GM23338 (cell line): Measurements from ENCODE around the gene IRF2BP2. TPM values are rescaled to one million over a fixed set of nuclear protein-coding genes. Genes with fewer than 3 reads are reported as not detected.

Source experiments
- ATAC-seq: fragments of 200-7000 bp; cut with Tn5 transposase; 3 replicates; pipeline ENCODE4 v1.9.1; 2020
- DNase-seq: peaks from one replicate; pipeline ENCODE4 v3.0.0-alpha.2; 2015; ENCODE audit warnings: low spot score
- H2AFZ ChIP-seq: fragments of 200-600 bp; sonication (generic); 2 replicates; pipeline ENCODE4 v1.8.0; 2016; ENCODE audit warnings: antibody characterized with exemption, mild to moderate bottlenecking, moderate library complexity
- H3F3A ChIP-seq: fragments of 200-600 bp; sonication (generic); replicated peaks from 2 replicates; pipeline ENCODE4 v1.8.0; 2017; ENCODE audit warnings: antibody characterized with exemption, mixed run types, low read depth
- H3K27ac ChIP-seq: fragments of 200-600 bp; sonication (generic); 2 replicates; pipeline ENCODE4 v1.6.1; 2016; ENCODE audit warnings: low read depth
- H3K27me3 ChIP-seq: fragments of 200-600 bp; sonication (generic); 2 replicates; pipeline ENCODE4 v1.8.0; 2016; ENCODE audit warnings: mild to moderate bottlenecking, mixed run types, moderate library complexity; ENCODE audit not compliant: insufficient read depth
- H3K36me3 ChIP-seq: fragments of 200-600 bp; sonication (generic); 2 replicates; pipeline ENCODE4 v1.8.0; 2016; ENCODE audit warnings: mild to moderate bottlenecking; ENCODE audit not compliant: insufficient read depth
- H3K4me1 ChIP-seq: fragments of 200-600 bp; sonication (generic); 2 replicates; pipeline ENCODE4 v1.8.0; 2016; ENCODE audit warnings: mild to moderate bottlenecking, moderate library complexity; ENCODE audit not compliant: insufficient read depth
- H3K4me2 ChIP-seq: fragments of 200-600 bp; sonication (generic); 2 replicates; pipeline ENCODE4 v1.7.1; 2017; ENCODE audit warnings: mixed run types
- H3K4me3 ChIP-seq: fragments of 200-600 bp; sonication (generic); 2 replicates; pipeline ENCODE4 v1.6.1; 2016; ENCODE audit warnings: mixed run types
- H3K79me2 ChIP-seq: fragments of 200-600 bp; sonication (generic); replicated peaks from 2 replicates; pipeline ENCODE4 v1.8.0; 2017; ENCODE audit warnings: mild to moderate bottlenecking; ENCODE audit not compliant: insufficient read depth
- H3K9me2 ChIP-seq: fragments of 200-600 bp; sonication (generic); 2 replicates; pipeline ENCODE4 v1.8.0; 2017; ENCODE audit not compliant: insufficient read depth
- H4K20me1 ChIP-seq: fragments of 200-600 bp; sonication (generic); replicated peaks from 2 replicates; pipeline ENCODE4 v1.8.0; 2017; ENCODE audit warnings: mild to moderate bottlenecking; ENCODE audit not compliant: insufficient read depth
- H3K27ac Mint-ChIP-seq: 2 replicates; pipeline ENCODE4 v1.8.0; 2020; ENCODE audit warnings: inconsistent platforms, mild to moderate bottlenecking, moderate library complexity, mixed read lengths
- H3K27me3 Mint-ChIP-seq: 3 replicates; pipeline ENCODE4 v1.8.0; 2022; ENCODE audit warnings: low read depth, mild to moderate bottlenecking, moderate library complexity, mixed read lengths, inconsistent platforms; ENCODE audit not compliant: insufficient read depth, poor library complexity
- H3K36me3 Mint-ChIP-seq: 3 replicates; pipeline ENCODE4 v1.8.0; 2021; ENCODE audit warnings: low read depth, mild to moderate bottlenecking, inconsistent platforms, moderate library complexity, mixed read lengths
- H3K4me1 Mint-ChIP-seq: 3 replicates; pipeline ENCODE4 v1.8.0; 2020; ENCODE audit warnings: mild to moderate bottlenecking, inconsistent platforms, mixed read lengths
- H3K4me3 Mint-ChIP-seq: 3 replicates; pipeline ENCODE4 v1.8.0; 2021; ENCODE audit warnings: moderate library complexity, mild to moderate bottlenecking, inconsistent platforms, mixed read lengths
- H3K9me3 Mint-ChIP-seq: 3 replicates; pipeline ENCODE4 v1.8.0; 2020; ENCODE audit warnings: moderate library complexity, mild to moderate bottlenecking, inconsistent platforms, mixed read lengths
- polyA plus RNA-seq: library from polyadenylated mRNA; unstranded; fragments of >200 nt; fragmentation: Nextera tagmentation; extraction: Ambion mirVana; gene quantifications from 2 replicates; pipeline ENCODE4 v1.2.1, GENCODE V29; 2016
- small RNA-seq: library from RNA; depleted of rRNA; stranded (forward); fragments of <200 nt; gene quantifications from one replicate; pipeline ENCODE3, GENCODE V24; 2014; ENCODE audit warnings: low replicate concordance
- total RNA-seq: library from RNA; depleted of rRNA; stranded (reverse); fragments of >200 nt; shearing (Covaris generic); gene quantifications from 2 replicates; pipeline ENCODE4 v1.2.3, GENCODE V29; 2014; rRNA removed
- TF ChIP-seq, protein P1 (sequence below): IDR thresholded peaks from 2 replicates; pipeline ENCODE4 v1.6.1; 2016; ENCODE audit warnings: antibody characterized with exemption
- TF ChIP-seq, protein P2 (sequence below), 2 experiments: fragments of 200-600 bp in 1 of 2; sonication (generic) in 1 of 2; conservative IDR thresholded peaks; 2 replicates each; pipeline versions ENCODE4 v1.5.1 to v1.6.1; 2016 to 2017; ENCODE audit warnings: antibody characterized with exemption in 2 of 2, low read depth in 2 of 2, mild to moderate bottlenecking in 2 of 2, moderate library complexity in 1 of 2
- TF ChIP-seq, protein P3 (sequence below): IDR thresholded peaks from one replicate; pipeline ENCODE4 v1.6.1; 2018; ENCODE audit warnings: antibody characterized with exemption; ENCODE audit not compliant: unreplicated experiment

The IRF2BP2 gene
- total and polyA plus RNA-seq, 2 experiments from 2014 or later: 19.4 to 62.4 TPM

DNA sequence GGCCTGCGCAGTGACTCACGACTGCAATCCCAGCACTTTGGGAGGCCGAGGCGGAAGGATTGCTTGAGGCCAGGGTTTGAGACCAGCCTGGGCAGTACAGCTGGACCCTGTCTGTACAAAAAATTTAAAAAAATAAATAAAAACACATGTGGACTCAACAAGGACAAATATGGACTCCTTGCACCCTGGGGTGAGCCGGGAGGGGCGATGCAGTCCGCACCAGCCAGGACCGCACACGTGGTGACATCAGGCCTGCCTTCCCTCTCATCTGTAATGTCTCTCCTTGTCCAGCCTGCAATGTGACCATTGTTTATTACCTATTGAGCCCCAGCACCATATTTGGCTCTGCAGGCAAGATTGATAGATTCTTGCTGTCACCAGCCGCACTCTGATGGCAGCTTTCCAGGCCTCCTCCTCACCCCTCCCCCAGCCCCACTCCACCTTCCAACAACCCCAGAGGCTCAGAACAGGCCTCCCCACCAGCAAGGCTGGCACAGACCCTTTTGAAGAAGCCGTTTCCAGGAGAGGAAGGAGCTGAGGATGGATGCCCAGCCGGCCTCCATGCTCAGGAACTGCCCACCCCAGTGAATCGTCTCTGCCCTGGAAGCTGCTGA, 55.2 kb downstream of the IRF2BP2 start:
- Histone ChIP-seq H3K4me2 (no peak overlapping the region), H3F3A (no peaks in the 10 kb centered on the region), H3K4me3 (no peak overlapping the region), H3K27ac (no peak overlapping the region), H3K9me2 (no peaks in the 10 kb centered on the region), H2AFZ (no peak overlapping the region; the same call in 1 of the 2 replicates), H3K36me3 (no peaks in the 10 kb centered on the region), H3K4me1 (no peaks in the 10 kb centered on the region), H3K27me3 (no peaks in the 10 kb centered on the region), H3K79me2 (no peaks in the 10 kb centered on the region), H4K20me1 (no peaks in the 10 kb centered on the region)
- H3K27ac Mint-ChIP-seq: no peak overlapping the region
- TF ChIP-seq, protein P1, sequence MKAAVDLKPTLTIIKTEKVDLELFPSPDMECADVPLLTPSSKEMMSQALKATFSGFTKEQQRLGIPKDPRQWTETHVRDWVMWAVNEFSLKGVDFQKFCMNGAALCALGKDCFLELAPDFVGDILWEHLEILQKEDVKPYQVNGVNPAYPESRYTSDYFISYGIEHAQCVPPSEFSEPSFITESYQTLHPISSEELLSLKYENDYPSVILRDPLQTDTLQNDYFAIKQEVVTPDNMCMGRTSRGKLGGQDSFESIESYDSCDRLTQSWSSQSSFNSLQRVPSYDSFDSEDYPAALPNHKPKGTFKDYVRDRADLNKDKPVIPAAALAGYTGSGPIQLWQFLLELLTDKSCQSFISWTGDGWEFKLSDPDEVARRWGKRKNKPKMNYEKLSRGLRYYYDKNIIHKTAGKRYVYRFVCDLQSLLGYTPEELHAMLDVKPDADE: no peak
- TF ChIP-seq, protein P2, sequence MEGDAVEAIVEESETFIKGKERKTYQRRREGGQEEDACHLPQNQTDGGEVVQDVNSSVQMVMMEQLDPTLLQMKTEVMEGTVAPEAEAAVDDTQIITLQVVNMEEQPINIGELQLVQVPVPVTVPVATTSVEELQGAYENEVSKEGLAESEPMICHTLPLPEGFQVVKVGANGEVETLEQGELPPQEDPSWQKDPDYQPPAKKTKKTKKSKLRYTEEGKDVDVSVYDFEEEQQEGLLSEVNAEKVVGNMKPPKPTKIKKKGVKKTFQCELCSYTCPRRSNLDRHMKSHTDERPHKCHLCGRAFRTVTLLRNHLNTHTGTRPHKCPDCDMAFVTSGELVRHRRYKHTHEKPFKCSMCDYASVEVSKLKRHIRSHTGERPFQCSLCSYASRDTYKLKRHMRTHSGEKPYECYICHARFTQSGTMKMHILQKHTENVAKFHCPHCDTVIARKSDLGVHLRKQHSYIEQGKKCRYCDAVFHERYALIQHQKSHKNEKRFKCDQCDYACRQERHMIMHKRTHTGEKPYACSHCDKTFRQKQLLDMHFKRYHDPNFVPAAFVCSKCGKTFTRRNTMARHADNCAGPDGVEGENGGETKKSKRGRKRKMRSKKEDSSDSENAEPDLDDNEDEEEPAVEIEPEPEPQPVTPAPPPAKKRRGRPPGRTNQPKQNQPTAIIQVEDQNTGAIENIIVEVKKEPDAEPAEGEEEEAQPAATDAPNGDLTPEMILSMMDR (conservative IDR thresholded peaks at IDR 0.05; ENCODE audit: low read depth in 2 of 2): no peak
- TF ChIP-seq, protein P3, sequence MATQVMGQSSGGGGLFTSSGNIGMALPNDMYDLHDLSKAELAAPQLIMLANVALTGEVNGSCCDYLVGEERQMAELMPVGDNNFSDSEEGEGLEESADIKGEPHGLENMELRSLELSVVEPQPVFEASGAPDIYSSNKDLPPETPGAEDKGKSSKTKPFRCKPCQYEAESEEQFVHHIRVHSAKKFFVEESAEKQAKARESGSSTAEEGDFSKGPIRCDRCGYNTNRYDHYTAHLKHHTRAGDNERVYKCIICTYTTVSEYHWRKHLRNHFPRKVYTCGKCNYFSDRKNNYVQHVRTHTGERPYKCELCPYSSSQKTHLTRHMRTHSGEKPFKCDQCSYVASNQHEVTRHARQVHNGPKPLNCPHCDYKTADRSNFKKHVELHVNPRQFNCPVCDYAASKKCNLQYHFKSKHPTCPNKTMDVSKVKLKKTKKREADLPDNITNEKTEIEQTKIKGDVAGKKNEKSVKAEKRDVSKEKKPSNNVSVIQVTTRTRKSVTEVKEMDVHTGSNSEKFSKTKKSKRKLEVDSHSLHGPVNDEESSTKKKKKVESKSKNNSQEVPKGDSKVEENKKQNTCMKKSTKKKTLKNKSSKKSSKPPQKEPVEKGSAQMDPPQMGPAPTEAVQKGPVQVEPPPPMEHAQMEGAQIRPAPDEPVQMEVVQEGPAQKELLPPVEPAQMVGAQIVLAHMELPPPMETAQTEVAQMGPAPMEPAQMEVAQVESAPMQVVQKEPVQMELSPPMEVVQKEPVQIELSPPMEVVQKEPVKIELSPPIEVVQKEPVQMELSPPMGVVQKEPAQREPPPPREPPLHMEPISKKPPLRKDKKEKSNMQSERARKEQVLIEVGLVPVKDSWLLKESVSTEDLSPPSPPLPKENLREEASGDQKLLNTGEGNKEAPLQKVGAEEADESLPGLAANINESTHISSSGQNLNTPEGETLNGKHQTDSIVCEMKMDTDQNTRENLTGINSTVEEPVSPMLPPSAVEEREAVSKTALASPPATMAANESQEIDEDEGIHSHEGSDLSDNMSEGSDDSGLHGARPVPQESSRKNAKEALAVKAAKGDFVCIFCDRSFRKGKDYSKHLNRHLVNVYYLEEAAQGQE: no peak
- H3K9me3 Mint-ChIP-seq: no peaks in the 10 kb centered on the region
- peaks cover 9% of the 10 kb centered on the region for H3K27me3 Mint-ChIP-seq
- peaks cover 11% of the 10 kb centered on the region; the same call in 2 of the 3 replicates for H3K4me1 Mint-ChIP-seq
- ATAC-seq (no peak), DNase-seq (no peak)
- no peak overlapping the region for H3K4me3 Mint-ChIP-seq
- no peaks in the 10 kb centered on the region for H3K36me3 Mint-ChIP-seq

Small RNA genes lying within 50 kb of the gene (small RNA-seq; reads per million reads assigned to genes)
- gene RF00096: 0.12 reads per million

Other genes starting within 250 kb of the IRF2BP2 start
- gene COA6, start 236.7 kb downstream of the IRF2BP2 start, total RNA-seq: 20.7 and 33.9 TPM in 2 replicates
- gene COA6, start 236.7 kb downstream of the IRF2BP2 start, polyA plus RNA-seq: 152 and 156 TPM in 2 replicates
- 18.8 and 44.8 TPM in 2 replicates for gene TARBP1, start 131.0 kb downstream of the IRF2BP2 start, total RNA-seq
- gene TARBP1, start 131.0 kb downstream of the IRF2BP2 start, polyA plus RNA-seq: 14.9 and 17.4 TPM in 2 replicates